GM18508 (cell line): Measurements from ENCODE around the gene RAC3.

Source experiments
- ATAC-seq: cut with Tn5 transposase; IDR thresholded peaks from one replicate; pipeline ENCODE4 v1.9.1; 2021; ENCODE audit warnings: moderate number of reproducible peaks; ENCODE audit not compliant: insufficient read depth, unreplicated experiment

Gene RAC3

GRCh38 chr17:81998691-81999438, 32.6 kb upstream of the RAC3 start:
- no peak for ATAC-seq

GRCh38 chr17:81999587-81999975, 31.9 kb upstream of the RAC3 start:
- no peak for ATAC-seq

- no peak for ATAC-seq
These were observed 31.3 kb upstream of the RAC3 start for GRCh38 chr17:81999976-82000802.

- ATAC-seq, result no peak
These were observed 30.5 kb upstream of the RAC3 start for GRCh38 chr17:82000803-82001570.

- no peak for ATAC-seq
These were observed 29.9 kb upstream of the RAC3 start for GRCh38 chr17:82001571-82002056.

GRCh38 chr17:82003411-82004381, 27.8 kb upstream of the RAC3 start:
- ATAC-seq, result no peak

- no peak for ATAC-seq
These were observed 26.7 kb upstream of the RAC3 start for GRCh38 chr17:82004517-82005455.

GRCh38 chr17:82005701-82006348, 25.7 kb upstream of the RAC3 start:
- no peak for ATAC-seq

GRCh38 chr17:82006468-82007227, 24.8 kb upstream of the RAC3 start:
- ATAC-seq, result no peak

GRCh38 chr17:82007228-82007494, 24.3 kb upstream of the RAC3 start:
- ATAC-seq, result no peak

GRCh38 chr17:82007495-82008257, 23.8 kb upstream of the RAC3 start:
- no peak for ATAC-seq

- no peak for ATAC-seq
These were observed 23.1 kb upstream of the RAC3 start for GRCh38 chr17:82008258-82008940.

GRCh38 chr17:82008941-82009405, 22.5 kb upstream of the RAC3 start:
- ATAC-seq, result no peak

- ATAC-seq, result no peak
These were observed 22.1 kb upstream of the RAC3 start for GRCh38 chr17:82009413-82009812.

GRCh38 chr17:82010575-82011525, 20.6 kb upstream of the RAC3 start:
- no peak for ATAC-seq
